ENCODE results near the gene NSG2. TPM values are rescaled to one million over a fixed set of nuclear protein-coding genes. Genes with fewer than 3 reads are reported as not detected.

NSG2 gene
- total and polyA plus RNA-seq, 2 experiments from 2014 or later, result 0.33 TPM; not detected in 1

DNA sequence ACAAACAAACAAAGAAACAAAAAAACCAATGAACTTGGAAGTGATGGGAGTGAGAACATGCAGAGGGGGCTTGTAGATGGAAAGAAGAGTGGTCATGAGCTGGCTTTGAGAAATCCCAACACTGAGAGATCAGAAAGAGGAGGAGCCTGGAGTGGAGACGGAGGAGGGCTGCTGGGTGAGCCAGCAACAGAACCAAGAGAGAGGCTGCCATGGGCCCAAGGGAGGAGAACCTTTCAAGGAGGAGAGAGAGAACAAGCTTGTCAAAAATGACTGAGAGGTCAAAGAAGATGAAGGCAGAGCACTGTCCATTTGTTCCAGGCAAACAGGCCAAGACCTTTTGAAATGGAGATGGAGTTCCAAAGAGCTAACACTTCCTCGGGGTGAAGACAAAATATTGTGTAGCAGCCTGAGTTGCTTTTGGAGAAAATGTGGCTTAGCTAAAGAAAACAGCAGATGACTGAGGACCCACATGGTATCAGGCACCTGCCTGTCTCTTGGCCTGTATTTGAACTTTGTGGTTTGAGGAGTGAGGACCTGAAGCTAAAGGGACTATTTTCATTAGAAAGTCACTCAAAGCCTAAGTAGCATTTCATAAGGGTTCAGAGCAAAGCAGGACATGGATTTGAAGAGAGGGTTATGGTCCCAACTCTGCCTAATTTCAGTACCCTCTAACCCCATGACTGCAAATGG, 13.1 kb downstream of the NSG2 start:
- 72% methylated on average over 2 of the region's 2 CpGs for WGBS (ENCODE audit: low lambda C conversion rate, missing lambda C conversion rate)
- no peaks in the 10 kb centered on the region for H3K36me3 ChIP-seq (replicated peaks; ENCODE audit: insufficient read depth, low read depth)
- TF ChIP-seq EZH2phosphoT487 (IDR thresholded peaks at IDR 0.05; ENCODE audit: low read depth, severe bottlenecking, unreplicated experiment) (no peak), EZH2 (IDR thresholded peaks at IDR 0.05; ENCODE audit: borderline replicate concordance) (no peak)
- TF ChIP-seq, protein P1, sequence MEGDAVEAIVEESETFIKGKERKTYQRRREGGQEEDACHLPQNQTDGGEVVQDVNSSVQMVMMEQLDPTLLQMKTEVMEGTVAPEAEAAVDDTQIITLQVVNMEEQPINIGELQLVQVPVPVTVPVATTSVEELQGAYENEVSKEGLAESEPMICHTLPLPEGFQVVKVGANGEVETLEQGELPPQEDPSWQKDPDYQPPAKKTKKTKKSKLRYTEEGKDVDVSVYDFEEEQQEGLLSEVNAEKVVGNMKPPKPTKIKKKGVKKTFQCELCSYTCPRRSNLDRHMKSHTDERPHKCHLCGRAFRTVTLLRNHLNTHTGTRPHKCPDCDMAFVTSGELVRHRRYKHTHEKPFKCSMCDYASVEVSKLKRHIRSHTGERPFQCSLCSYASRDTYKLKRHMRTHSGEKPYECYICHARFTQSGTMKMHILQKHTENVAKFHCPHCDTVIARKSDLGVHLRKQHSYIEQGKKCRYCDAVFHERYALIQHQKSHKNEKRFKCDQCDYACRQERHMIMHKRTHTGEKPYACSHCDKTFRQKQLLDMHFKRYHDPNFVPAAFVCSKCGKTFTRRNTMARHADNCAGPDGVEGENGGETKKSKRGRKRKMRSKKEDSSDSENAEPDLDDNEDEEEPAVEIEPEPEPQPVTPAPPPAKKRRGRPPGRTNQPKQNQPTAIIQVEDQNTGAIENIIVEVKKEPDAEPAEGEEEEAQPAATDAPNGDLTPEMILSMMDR (IDR thresholded peaks at IDR 0.05; ENCODE audit: poor library complexity), result no peak
- no peaks in the 10 kb centered on the region for H3K9me3 ChIP-seq (ENCODE audit: low read depth)
- DNase-seq (ENCODE audit: low spot score), result no peak
- no peak overlapping the region for H2AFZ ChIP-seq
- H3K27me3 ChIP-seq, result peaks cover 3% of the 10 kb centered on the region
- H3K79me2 ChIP-seq, result no peaks in the 10 kb centered on the region
- no peak overlapping the region for H3K27ac ChIP-seq
- no peaks in the 10 kb centered on the region for H4K20me1 ChIP-seq (ENCODE audit: insufficient read depth, poor library complexity, severe bottlenecking)
- no peak overlapping the region for H3K4me3 ChIP-seq
- H3K4me2 ChIP-seq, result no peak overlapping the region
- H3K4me1 ChIP-seq (ENCODE audit: insufficient read depth), result no peaks in the 10 kb centered on the region
- no peaks in the 10 kb centered on the region for H3K9me2 ChIP-seq (replicated peaks; ENCODE audit: insufficient read depth)

DNA sequence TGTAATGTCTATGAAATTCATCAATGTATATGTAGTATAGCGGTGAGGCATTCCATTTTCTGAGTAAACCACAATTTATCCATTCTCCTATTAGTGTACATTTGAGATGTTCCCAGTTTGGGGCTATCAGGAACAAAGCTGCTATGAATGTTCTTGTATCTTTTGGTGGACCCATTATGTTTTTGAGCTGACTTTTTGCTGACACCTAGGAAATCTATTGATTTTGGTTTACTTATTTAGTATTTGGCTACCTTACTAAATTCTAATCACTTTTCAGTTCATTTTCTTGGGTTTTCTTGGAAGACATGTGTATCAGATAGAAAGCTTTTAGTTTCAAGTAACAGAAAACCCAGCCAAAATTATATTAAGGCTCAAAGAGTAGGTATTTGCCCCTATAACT, 13.7 kb downstream of the NSG2 start:
- Histone ChIP-seq H2AFZ (no peak overlapping the region), H3K9me2 (replicated peaks; ENCODE audit: insufficient read depth) (no peaks in the 10 kb centered on the region), H3K4me1 (ENCODE audit: insufficient read depth) (no peaks in the 10 kb centered on the region), H3K4me2 (no peak overlapping the region), H3K79me2 (no peaks in the 10 kb centered on the region), H3K27me3 (peaks cover 3% of the 10 kb centered on the region), H3K36me3 (replicated peaks; ENCODE audit: insufficient read depth, low read depth) (no peaks in the 10 kb centered on the region), H3K27ac (no peak overlapping the region), H3K4me3 (no peak overlapping the region), H3K9me3 (ENCODE audit: low read depth) (no peaks in the 10 kb centered on the region), H4K20me1 (ENCODE audit: insufficient read depth, poor library complexity, severe bottlenecking) (no peaks in the 10 kb centered on the region)
- no peak for TF ChIP-seq EZH2phosphoT487 (IDR thresholded peaks at IDR 0.05; ENCODE audit: low read depth, severe bottlenecking, unreplicated experiment)
- no peak for TF ChIP-seq EZH2 (IDR thresholded peaks at IDR 0.05; ENCODE audit: borderline replicate concordance)
- TF ChIP-seq, protein P1 (IDR thresholded peaks at IDR 0.05; ENCODE audit: poor library complexity), result no peak
- no peak for DNase-seq (ENCODE audit: low spot score)
- WGBS (ENCODE audit: low lambda C conversion rate, missing lambda C conversion rate), result 86% methylated on average over 1 of the region's 1 CpG

DNA sequence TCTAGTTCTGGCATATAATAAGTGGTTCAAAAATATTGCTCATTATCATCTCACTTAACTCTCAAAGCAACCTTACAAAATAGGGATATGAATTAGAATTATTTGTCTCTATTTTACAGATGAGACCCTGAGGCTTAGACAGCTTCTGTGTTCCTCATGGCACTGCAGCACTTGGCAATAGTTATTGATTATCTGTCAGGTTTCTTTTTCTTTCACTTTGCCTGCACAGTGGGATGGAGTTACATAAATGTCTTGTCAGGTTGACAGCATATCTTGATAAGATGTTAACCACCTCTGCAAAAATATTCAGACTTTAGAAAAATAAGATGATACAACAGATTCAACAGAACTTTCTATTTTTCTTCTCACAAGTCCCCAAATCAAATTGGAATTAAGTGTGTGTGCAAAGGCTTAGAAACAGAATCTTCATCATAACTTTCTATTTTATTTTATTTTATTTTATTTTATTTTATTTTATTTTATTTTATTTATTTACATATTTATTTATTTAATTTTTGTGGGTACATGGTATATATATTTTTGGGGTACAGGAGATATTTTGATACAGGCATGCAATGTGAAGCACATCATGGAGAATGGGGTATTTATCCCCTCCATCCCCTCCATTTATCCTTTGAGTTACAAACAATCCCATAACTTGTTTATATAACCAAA, 17.7 kb downstream of the NSG2 start:
- no peak overlapping the region for H3K27ac ChIP-seq
- H3K36me3 ChIP-seq (replicated peaks; ENCODE audit: insufficient read depth, low read depth), result no peaks in the 10 kb centered on the region
- no peaks in the 10 kb centered on the region for H3K9me2 ChIP-seq (replicated peaks; ENCODE audit: insufficient read depth)
- TF ChIP-seq EZH2 (IDR thresholded peaks at IDR 0.05; ENCODE audit: borderline replicate concordance) (no peak), EZH2phosphoT487 (IDR thresholded peaks at IDR 0.05; ENCODE audit: low read depth, severe bottlenecking, unreplicated experiment) (no peak)
- TF ChIP-seq, protein P1 (IDR thresholded peaks at IDR 0.05; ENCODE audit: poor library complexity), result no peak
- H3K4me1 ChIP-seq (ENCODE audit: insufficient read depth), result peaks cover 3% of the 10 kb centered on the region
- DNase-seq (ENCODE audit: low spot score), result no peak
- no peak overlapping the region for H2AFZ ChIP-seq
- H3K4me2 ChIP-seq, result no peak overlapping the region
- no peaks in the 10 kb centered on the region for H3K27me3 ChIP-seq
- H4K20me1 ChIP-seq (ENCODE audit: insufficient read depth, poor library complexity, severe bottlenecking), result no peaks in the 10 kb centered on the region
- H3K79me2 ChIP-seq, result no peaks in the 10 kb centered on the region
- H3K4me3 ChIP-seq, result no peak overlapping the region
- H3K9me3 ChIP-seq (ENCODE audit: low read depth), result no peaks in the 10 kb centered on the region

Data from hepatocyte (in vitro differentiated cells).